ENCODE measurements around the gene FZR1.
"Not testable (repeated sequence)": the region's sequence is repeated elsewhere in the genome, so short reads cannot be mapped to it uniquely, and the experiment has no call there.

The FZR1 gene

GRCh38 chr19:3576696-3577443 is 70.8 kb downstream of the FZR1 start:
- peak in 1 of 2 experiments; percentile 31 for DNase-seq

GRCh38 chr19:3577723-3578344 is 71.7 kb downstream of the FZR1 start:
- peak in 1 of 2 experiments; percentile 35 for DNase-seq

- DNase-seq: no peak
Observed at GRCh38 chr19:3578390-3578789, 72.3 kb downstream of the FZR1 start.

DNA sequence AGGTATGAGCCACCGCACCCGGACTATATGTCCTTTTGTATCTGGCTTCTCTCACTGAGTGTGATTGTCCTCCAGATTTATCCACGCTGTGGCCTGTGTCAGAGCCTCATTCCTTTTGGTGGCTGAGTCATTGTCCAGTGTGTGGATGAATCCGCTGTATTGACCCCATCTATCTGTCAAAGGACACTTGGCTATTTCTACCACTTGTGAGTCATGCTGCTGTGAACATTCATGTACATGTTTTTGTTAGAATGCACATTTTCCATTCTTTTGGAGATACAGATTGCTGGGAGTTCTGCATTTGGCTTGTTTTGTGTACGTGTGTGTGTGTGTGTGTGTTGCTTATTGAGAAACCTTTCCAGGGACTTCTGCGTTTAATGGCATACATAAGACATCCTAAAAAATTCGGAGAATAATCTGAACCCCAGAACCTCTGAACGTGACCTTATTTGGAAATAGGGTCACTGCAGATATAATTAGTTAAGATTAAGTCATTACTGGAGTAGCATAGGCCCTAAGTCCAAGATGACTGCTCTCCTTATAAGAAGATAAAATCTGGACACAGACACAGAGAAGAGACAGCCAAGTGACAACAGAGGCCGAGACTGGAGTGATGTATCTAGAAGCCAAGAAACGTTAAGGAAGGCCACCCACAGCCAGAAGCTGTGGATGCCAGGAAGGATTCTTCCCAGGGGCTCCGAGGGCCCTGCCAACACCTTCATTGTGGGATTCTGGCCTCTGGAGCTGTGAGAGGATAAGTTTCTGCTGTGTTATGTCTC is 74.2 kb downstream of the FZR1 start:
- no peak for DNase-seq

DNA sequence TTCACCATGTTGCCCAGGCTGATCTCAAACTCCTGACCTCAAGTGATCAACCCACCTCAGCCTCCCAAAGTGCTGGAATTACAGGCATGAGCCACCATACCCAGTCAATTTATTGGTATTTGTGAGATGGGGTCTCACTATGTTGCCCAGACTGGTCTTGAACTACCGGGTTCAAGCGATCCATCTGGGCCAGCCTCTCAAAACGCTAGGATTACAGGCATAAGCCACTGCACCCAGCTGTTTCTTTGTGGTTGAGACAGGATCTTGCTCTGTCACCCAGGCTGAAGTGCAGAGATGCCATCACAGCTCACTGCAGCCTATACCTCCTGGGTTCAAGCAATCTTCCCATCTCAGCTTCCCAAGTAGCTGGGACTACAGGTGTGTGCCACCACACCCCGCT is 75.7 kb downstream of the FZR1 start:
- not testable (repeated sequence) for DNase-seq

DNA sequence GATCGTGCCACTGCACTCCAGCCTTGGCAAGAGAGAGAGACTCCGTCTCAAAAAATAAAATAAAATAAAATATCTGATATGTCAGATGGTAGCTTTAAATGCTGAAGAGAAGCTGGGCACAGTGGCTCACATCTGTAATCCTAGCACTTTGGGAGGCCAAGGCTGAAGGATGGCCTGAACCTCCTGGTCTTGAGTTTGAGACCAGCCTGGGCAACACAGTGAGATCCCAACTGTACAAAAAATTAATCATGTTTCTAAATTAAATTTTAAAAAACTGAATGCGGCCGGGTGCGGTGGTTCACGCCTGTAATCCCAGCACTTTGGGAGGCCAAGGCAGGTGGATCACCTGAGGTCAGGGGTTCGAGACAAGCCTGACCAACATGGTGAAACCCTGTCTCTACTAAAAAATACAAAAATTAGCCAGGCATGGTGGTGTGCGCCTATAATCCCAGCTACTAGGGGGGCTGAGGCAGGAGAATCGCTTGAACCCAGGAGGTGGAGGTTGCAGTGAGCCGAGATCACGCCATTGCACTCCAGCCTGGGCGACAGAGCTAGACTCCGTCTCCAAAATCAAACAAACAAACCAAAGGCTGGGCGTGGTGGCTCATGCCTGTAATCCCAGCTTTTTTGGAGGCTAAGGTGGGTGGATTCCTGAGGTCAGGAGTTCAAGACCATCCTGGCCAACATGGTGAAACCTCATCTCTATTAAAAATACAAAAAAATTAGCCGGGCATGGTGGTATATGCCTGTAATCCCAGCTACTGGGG is 78.1 kb downstream of the FZR1 start:
- DNase-seq: not testable (repeated sequence)

- no peak for DNase-seq
Observed at GRCh38 chr19:3585301-3586126, 79.4 kb downstream of the FZR1 start, which contains the start of gene GIPC3. Gene GIPC3, plus strand, starts transcription at chr19:3585478. Its CDS starts 120 bp downstream, at chr19:3585598.

DNA sequence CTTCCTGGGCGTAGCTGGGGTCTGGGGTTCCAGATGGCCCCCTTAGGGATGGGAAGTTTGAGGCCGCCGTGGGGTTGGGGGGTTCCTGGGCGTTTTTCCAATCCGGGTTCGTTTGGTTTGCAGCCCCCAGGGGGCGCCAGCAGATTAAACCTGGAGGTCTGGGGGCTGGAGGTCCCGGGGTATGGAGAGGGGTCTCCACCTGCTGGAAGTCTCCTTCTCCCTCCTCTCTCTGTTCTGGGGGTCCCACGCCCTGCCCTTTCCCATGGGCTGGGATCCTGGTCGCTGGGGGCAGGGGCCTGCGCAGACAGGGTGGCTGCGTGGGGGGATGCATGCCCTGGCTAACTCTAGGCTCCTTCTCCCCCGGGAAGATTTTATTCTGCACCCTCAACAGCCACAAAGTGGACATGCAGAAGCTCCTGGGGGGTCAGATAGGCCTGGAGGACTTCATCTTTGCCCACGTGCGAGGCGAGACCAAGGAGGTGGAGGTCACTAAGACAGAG is 80.1 kb downstream of the FZR1 start:
- DNase-seq: peak in 1 of 2 experiments; percentile 10

GRCh38 chr19:3586707-3587346 is 80.7 kb downstream of the FZR1 start:
- no peak for DNase-seq

All from NCI-H1930 (cell line).